RWPE2 (cell line): ENCODE measurements around the gene TMEM178B.

ENCODE experiments used
- ATAC-seq: fragments of 200-7000 bp; cut with Tn5 transposase; 3 replicates; pipeline ENCODE4 v1.9.1; 2021; ENCODE audit warnings: low read depth
- DNase-seq: peaks from one replicate; pipeline ENCODE4 v3.0.0-alpha.2; 2020; ENCODE audit warnings: low spot score
- H3K27ac ChIP-seq: fragments of 450-650 bp; 2 replicates; pipeline ENCODE4 v1.5.1; 2017; ENCODE audit warnings: mild to moderate bottlenecking; ENCODE audit not compliant: poor library complexity, severe bottlenecking
- H3K27me3 ChIP-seq: fragments of 250-450 bp; sonication (Bioruptor Pico); 2 replicates; pipeline ENCODE4 v1.5.1; 2021; ENCODE audit warnings: mild to moderate bottlenecking, moderate library complexity; ENCODE audit not compliant: insufficient read depth, poor library complexity, severe bottlenecking
- H3K36me3 ChIP-seq: fragments of 250-450 bp; sonication (Bioruptor Pico); 2 replicates; pipeline ENCODE4 v1.5.1; 2020; ENCODE audit warnings: low read depth, mild to moderate bottlenecking, moderate library complexity
- H3K4me1 ChIP-seq: fragments of 250-450 bp; sonication (Bioruptor Pico); 2 replicates; pipeline ENCODE4 v1.5.1; 2021; ENCODE audit warnings: mild to moderate bottlenecking, moderate library complexity; ENCODE audit not compliant: insufficient read depth, poor library complexity, severe bottlenecking
- H3K4me3 ChIP-seq: fragments of 250-450 bp; sonication (Bioruptor Pico); 2 replicates; pipeline ENCODE4 v1.5.1; 2021; ENCODE audit warnings: mild to moderate bottlenecking, moderate library complexity; ENCODE audit not compliant: severe bottlenecking
- H3K9me3 ChIP-seq: fragments of 250-450 bp; sonication (Bioruptor Pico); 2 replicates; pipeline ENCODE4 v1.5.1; 2021; ENCODE audit warnings: mild to moderate bottlenecking, moderate library complexity; ENCODE audit not compliant: severe bottlenecking
- CTCF ChIP-seq: fragments of 450-650 bp; IDR thresholded peaks from one replicate; pipeline ENCODE4 v1.5.1; 2017; ENCODE audit warnings: mild to moderate bottlenecking, moderate library complexity; ENCODE audit not compliant: poor library complexity, severe bottlenecking

The TMEM178B gene

GRCh38 chr7:141389140-141389796 lies 315.4 kb downstream of the TMEM178B start:
- TF ChIP-seq CTCF: no peak
- H3K36me3 ChIP-seq: no peaks in the 10 kb centered on the region
- DNase-seq: no peak
- ATAC-seq: no peak
- no peaks in the 10 kb centered on the region for H3K4me1 ChIP-seq
- no peak overlapping the region for H3K4me3 ChIP-seq
- H3K9me3 ChIP-seq: no peaks in the 10 kb centered on the region
- H3K27me3 ChIP-seq: no peaks in the 10 kb centered on the region
- H3K27ac ChIP-seq: no peak overlapping the region

- TF ChIP-seq CTCF: no peak
- H3K36me3 ChIP-seq: no peaks in the 10 kb centered on the region
- H3K4me1 ChIP-seq: no peaks in the 10 kb centered on the region
- H3K27ac ChIP-seq: no peak overlapping the region
- no peaks in the 10 kb centered on the region for H3K9me3 ChIP-seq
- ATAC-seq: no peak
- no peaks in the 10 kb centered on the region for H3K27me3 ChIP-seq
- no peak for DNase-seq
- H3K4me3 ChIP-seq: no peak overlapping the region
These were observed 316.5 kb downstream of the TMEM178B start for GRCh38 chr7:141390339-141390738.

- Histone ChIP-seq H3K4me1 (no peaks in the 10 kb centered on the region), H3K27ac (no peak overlapping the region), H3K9me3 (no peaks in the 10 kb centered on the region), H3K27me3 (no peaks in the 10 kb centered on the region), H3K36me3 (no peaks in the 10 kb centered on the region), H3K4me3 (no peak overlapping the region)
- no peak for ATAC-seq
- DNase-seq: no peak
- TF ChIP-seq CTCF: no peak
These were observed 319.2 kb downstream of the TMEM178B start for GRCh38 chr7:141393056-141393455.

- H3K27me3 ChIP-seq: no peaks in the 10 kb centered on the region
- no peak for TF ChIP-seq CTCF
- no peak overlapping the region for H3K27ac ChIP-seq
- DNase-seq: no peak
- H3K9me3 ChIP-seq: no peaks in the 10 kb centered on the region
- ATAC-seq: no peak
- no peak overlapping the region for H3K4me3 ChIP-seq
- no peaks in the 10 kb centered on the region for H3K4me1 ChIP-seq
- no peaks in the 10 kb centered on the region for H3K36me3 ChIP-seq
These were observed 323.6 kb downstream of the TMEM178B start for GRCh38 chr7:141397236-141398163.
